IPS-18a (cell line): ENCODE measurements around the gene SLC12A9.
A peak's percentile ranks its signal among the peaks of the same experiment; 100 is the strongest.

Experiments
- H3K27ac ChIP-seq: one replicate; pipeline ENCODE4 v1.5.1; 2013; ENCODE audit warnings: low read length
- H3K27me3 ChIP-seq: one replicate; pipeline ENCODE4 v1.6.1; 2013; ENCODE audit warnings: mild to moderate bottlenecking, low read length; ENCODE audit not compliant: control insufficient read depth, insufficient read depth
- H3K36me3 ChIP-seq: one replicate; pipeline ENCODE4 v1.6.1; 2013; ENCODE audit warnings: low read depth, low read length; ENCODE audit not compliant: control insufficient read depth
- H3K4me1 ChIP-seq: one replicate; pipeline ENCODE4 v1.6.1; 2013; ENCODE audit warnings: low read depth, low read length; ENCODE audit not compliant: control insufficient read depth
- H3K4me3 ChIP-seq: one replicate; pipeline ENCODE4 v1.5.1; 2013; ENCODE audit warnings: low read length
- H3K9ac ChIP-seq: one replicate; pipeline ENCODE4 v1.6.1; 2013; ENCODE audit warnings: mild to moderate bottlenecking, low read length, moderate library complexity
- H3K9me3 ChIP-seq: one replicate; pipeline ENCODE4 v1.6.1; 2013; ENCODE audit warnings: low read depth, low read length; ENCODE audit not compliant: control insufficient read depth

The SLC12A9 gene

GRCh38 chr7:100888291-100888987, 35.9 kb downstream of the SLC12A9 start:
- Histone ChIP-seq H3K27me3 (no peaks in the 10 kb centered on the region), H3K36me3 (peaks cover 53% of the 10 kb centered on the region), H3K4me3 (peak overlapping the region; percentile 80), H3K9me3 (no peaks in the 10 kb centered on the region), H3K9ac (peak overlapping the region; percentile 86), H3K27ac (no peak overlapping the region), H3K4me1 (peaks cover 10% of the 10 kb centered on the region)

GRCh38 chr7:100888988-100889750, 36.7 kb downstream of the SLC12A9 start, which contains the start of gene UFSP1:
Gene UFSP1 (minus strand): TSS chr7:100889715. CDS start chr7:100889271, 444 bp downstream.
- Histone ChIP-seq H3K27me3 (no peaks in the 10 kb centered on the region), H3K27ac (peak within 1 kb of the TSS; percentile 88), H3K4me1 (peaks cover 10% of the 10 kb centered on the region), H3K9me3 (no peaks in the 10 kb centered on the region), H3K4me3 (peak within 1 kb of the TSS; percentile 80), H3K36me3 (peaks cover 46% of the 10 kb centered on the region), H3K9ac (peak within 1 kb of the TSS; percentile 86)

- Histone ChIP-seq H3K9me3 (no peaks in the 10 kb centered on the region), H3K4me3 (peak overlapping the region; percentile 76), H3K27me3 (peaks cover 9% of the 10 kb centered on the region), H3K27ac (peak overlapping the region; percentile 61), H3K4me1 (peaks cover 10% of the 10 kb centered on the region), H3K36me3 (peaks cover 29% of the 10 kb centered on the region), H3K9ac (peak overlapping the region; percentile 82)
Observed at GRCh38 chr7:100890653-100891567, 38.4 kb downstream of the SLC12A9 start.

- Histone ChIP-seq H3K27me3 (peaks cover 17% of the 10 kb centered on the region), H3K27ac (peak overlapping the region; percentile 61), H3K4me3 (peak overlapping the region; percentile 76)
Observed at GRCh38 chr7:100891568-100892247, 39.2 kb downstream of the SLC12A9 start.

GRCh38 chr7:100892364-100893317, 40.1 kb downstream of the SLC12A9 start:
- Histone ChIP-seq H3K36me3 (peaks cover 11% of the 10 kb centered on the region), H3K4me1 (peaks cover 5% of the 10 kb centered on the region), H3K4me3 (no peak overlapping the region), H3K27me3 (peaks cover 19% of the 10 kb centered on the region), H3K9me3 (no peaks in the 10 kb centered on the region), H3K27ac (no peak overlapping the region), H3K9ac (no peak overlapping the region)

More at GRCh38 chr7:100891568-100892247, 39.2 kb downstream of the SLC12A9 start:
- Histone ChIP-seq H3K9me3 (no peaks in the 10 kb centered on the region), H3K4me1 (peaks cover 10% of the 10 kb centered on the region), H3K9ac (peak overlapping the region; percentile 82), H3K36me3 (peaks cover 21% of the 10 kb centered on the region)

- H3K4me1 ChIP-seq: peaks cover 5% of the 10 kb centered on the region
- H3K36me3 ChIP-seq: peaks cover 4% of the 10 kb centered on the region
- no peak overlapping the region for H3K9ac ChIP-seq
- no peak overlapping the region for H3K27ac ChIP-seq
- H3K9me3 ChIP-seq: no peaks in the 10 kb centered on the region
- peaks cover 19% of the 10 kb centered on the region for H3K27me3 ChIP-seq
- no peak overlapping the region for H3K4me3 ChIP-seq
Observed at GRCh38 chr7:100893318-100893895, 40.9 kb downstream of the SLC12A9 start.

- Histone ChIP-seq H3K9ac (no peak overlapping the region), H3K27ac (no peak overlapping the region), H3K36me3 (no peaks in the 10 kb centered on the region), H3K9me3 (no peaks in the 10 kb centered on the region), H3K27me3 (peaks cover 19% of the 10 kb centered on the region), H3K4me1 (peaks cover 5% of the 10 kb centered on the region), H3K4me3 (peak overlapping the region; percentile 59)
Observed at GRCh38 chr7:100893910-100894721, 41.6 kb downstream of the SLC12A9 start.

GRCh38 chr7:100894860-100895700, 42.6 kb downstream of the SLC12A9 start:
- H3K4me1 ChIP-seq: peaks cover 5% of the 10 kb centered on the region
- no peaks in the 10 kb centered on the region for H3K9me3 ChIP-seq
- peak overlapping the region; percentile 59 for H3K4me3 ChIP-seq
- H3K27ac ChIP-seq: no peak overlapping the region
- no peak overlapping the region for H3K9ac ChIP-seq
- H3K36me3 ChIP-seq: no peaks in the 10 kb centered on the region
- peaks cover 19% of the 10 kb centered on the region for H3K27me3 ChIP-seq

- Histone ChIP-seq H3K4me1 (peaks cover 5% of the 10 kb centered on the region), H3K27me3 (peaks cover 19% of the 10 kb centered on the region), H3K4me3 (peak within 1 kb of the TSS; percentile 59), H3K9ac (no peak within 1 kb of the TSS), H3K9me3 (no peaks in the 10 kb centered on the region), H3K36me3 (no peaks in the 10 kb centered on the region), H3K27ac (no peak within 1 kb of the TSS)
Observed at GRCh38 chr7:100895701-100895955, 43.1 kb downstream of the SLC12A9 start, which contains the start of gene ACHE. Gene ACHE (minus strand): TSS chr7:100895888. CDS start chr7:100894232, 1,656 bp downstream.
